NK-92 (cell line): Measurements from ENCODE around the gene MAX.
"Not testable (repeated sequence)": the region's sequence is repeated elsewhere in the genome, so short reads cannot be mapped to it uniquely, and the experiment has no call there.

Experiments used
- DNase-seq: peaks from one replicate; lab custom pipeline; 2025; ENCODE audit not compliant: unreplicated experiment; lab: John Stamatoyannopoulos, UW

The MAX gene

DNA sequence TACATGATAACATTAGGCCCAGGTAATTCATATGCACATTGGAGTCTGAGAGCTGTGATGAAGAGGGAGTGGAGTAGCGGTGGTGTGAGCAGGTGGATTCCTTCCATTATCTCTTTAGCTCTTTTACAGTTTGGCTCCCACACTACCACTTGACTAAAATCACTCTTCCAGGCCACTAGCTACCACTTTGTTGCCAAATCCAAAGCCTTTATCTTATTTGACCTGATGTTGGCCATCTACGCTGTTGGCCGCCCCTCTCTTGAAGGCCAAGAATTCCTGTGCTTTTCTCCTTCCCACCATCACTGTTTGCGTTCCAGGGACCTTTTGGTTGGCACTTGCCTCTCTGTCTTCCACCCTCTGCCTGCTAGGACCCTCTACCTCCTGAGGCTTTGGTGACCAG lies 4.0 kb upstream of the MAX start:
- DNase-seq: no peak

DNA sequence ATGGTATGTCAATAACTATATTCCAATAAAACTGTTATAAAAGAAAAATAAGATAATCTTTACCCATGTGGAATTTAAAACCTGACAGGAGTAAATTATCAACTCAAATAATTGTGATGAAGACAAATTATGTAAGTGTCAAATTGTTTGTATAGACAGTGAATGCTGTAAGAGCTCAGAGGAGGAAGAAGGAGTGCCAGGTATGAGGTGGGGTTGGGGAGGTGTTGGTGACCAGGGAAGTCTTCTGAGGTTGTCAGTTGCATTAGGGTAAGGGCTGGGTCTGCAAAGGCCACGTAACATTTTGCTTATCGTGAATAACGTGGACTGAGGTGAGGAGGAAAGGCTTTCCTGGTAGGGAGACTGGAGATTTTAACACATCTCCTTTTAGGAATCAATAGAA lies 2.5 kb upstream of the MAX start:
- DNase-seq: no peak

DNA sequence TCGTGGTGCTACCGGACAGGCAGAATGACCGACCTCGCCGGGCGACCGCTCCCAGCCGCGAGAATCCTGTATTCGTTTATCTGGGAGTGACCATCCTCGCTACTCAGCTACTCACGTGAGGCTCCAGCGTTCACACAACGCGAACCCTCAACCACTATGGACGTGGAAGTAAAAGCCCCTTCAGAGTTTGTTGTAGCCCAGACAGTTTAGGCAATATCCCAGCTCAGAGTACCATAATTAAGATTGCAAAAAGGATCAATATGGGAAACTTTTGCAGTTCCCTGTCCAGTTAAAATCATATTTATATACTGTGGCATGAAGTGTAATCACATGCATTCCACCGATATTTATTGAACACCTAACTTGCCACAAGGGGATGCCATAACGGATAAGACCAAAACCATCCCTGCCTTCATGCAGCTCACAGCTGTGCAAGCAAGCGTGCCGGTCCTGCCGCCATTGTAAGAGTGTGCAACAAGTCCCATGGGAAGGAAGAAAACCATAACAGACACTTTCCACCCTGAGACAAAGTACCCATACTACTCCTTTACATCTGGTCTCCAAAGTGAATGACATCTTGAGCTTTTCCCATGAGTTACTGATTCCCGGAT lies 938 bp upstream of the MAX start:
- no peak for DNase-seq

DNA sequence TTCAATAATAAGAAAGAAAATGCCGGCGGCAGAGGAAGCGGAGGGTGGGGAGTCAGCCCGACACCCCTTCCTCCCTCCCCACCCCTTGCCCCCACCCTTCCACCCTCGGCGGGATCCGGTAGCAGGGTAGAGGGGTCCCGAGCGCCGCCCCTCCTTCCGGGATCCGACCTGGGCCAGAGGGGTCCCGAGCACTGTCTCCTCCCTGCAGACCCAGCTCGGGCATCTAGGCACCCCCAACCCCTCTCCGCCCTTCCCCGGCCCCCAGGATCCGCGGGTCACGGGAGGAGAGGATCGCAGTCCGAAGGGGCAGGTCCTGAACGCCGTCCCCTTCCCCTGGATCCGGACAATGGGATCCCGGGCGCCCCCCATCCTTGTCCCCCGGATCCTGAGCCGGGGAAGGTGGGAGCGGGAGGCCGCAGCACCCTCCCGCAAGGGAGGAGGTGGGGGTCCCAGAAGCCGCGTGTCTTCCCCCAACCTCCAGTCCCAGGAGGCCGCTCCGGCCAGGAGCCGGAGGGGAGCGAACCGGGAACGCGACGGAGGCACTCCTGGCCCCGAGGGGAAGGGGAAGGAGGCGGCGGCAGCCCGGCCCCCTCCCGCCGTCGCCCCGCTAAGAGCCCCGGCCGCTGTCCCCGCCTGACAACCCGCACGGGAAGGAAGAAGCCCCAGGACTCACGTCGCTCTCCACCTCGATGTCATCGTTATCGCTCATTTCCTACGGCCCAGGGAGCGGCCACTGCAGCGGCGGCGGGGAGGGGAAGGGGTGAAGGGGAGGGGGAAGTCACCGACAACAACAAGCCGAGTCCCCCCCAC lies 481 bp downstream of the MAX start:
- DNase-seq: no peak

DNA sequence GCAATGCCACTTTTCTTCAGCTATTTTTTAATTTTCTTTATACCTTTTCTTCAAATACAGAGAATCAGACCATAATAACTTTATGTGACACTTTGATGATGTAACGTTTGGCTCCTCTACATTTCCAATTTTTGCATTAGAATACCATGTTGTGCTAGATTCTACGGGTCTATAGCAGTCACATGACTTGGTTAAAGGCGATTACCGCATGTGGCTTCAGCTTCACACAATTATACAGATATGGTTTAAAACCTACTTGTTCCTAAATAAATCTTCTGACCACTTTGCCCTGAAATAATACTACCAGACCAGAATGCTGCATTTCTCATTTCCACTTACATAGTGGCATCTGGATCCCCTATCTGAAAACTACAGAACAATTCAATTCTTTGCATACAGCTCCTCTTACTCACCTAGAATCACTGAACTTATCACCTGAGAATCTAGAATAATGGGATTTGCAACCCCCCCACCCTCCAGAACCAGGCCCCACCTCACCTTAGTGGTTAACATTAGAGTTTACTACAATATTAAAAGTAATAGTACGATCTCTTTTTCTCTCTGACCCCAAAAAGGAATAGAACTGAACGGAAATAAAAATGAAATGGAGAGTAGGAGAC lies 1.3 kb downstream of the MAX start:
- no peak for DNase-seq

DNA sequence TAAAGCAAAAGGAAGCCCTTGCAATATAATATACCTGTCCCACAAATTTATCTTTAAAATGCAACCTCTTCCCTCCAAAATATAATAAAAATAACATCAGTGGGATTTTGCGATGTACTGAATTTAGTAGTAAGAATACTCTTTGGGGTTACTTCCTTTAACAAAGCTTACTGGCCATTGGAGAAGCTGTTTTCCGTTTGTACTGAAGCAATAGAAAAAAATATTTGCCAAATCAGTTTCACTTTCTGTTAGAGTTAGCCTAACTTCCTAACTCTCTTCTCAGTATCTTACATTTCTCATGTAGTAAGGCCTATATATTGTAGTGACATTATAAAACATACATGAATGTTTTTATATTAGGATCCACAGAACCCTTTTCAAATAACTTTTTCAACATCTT lies 3.7 kb downstream of the MAX start:
- DNase-seq: no peak

DNA sequence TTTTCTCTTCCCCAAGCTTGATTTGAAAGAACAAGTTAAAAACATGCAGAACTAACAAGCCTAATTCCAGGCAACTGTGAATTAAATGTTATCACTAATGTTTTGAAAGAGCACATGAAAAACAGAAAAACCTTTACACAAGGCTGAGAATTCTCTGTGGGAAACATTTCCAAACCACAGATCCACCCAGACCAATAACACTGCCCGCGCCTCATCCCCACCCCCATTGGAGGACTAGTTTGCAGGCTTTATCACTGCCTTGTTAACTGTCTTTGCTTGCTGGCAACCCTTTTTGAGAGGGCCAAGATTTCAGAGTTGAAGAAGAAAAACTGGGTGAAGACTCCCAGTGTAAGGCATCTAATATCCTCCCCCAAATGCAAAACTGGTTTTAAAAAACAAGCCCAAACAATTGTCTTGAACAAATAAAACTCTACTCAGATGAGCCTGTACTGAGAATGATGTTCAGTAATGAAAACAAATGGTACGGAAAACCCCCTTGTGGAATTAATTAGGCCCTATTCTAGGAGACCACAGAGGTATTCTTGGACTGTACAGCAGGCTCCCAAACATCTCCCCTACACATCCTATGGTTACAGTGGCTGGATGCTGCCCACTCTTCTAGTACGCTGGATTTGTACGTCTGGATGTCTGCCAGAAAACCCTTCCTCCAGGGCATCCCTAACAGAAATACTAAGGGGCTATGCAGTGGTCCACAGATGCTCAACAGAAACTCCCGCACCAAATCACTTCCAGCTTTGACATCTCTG lies 5.8 kb downstream of the MAX start:
- no peak for DNase-seq

DNA sequence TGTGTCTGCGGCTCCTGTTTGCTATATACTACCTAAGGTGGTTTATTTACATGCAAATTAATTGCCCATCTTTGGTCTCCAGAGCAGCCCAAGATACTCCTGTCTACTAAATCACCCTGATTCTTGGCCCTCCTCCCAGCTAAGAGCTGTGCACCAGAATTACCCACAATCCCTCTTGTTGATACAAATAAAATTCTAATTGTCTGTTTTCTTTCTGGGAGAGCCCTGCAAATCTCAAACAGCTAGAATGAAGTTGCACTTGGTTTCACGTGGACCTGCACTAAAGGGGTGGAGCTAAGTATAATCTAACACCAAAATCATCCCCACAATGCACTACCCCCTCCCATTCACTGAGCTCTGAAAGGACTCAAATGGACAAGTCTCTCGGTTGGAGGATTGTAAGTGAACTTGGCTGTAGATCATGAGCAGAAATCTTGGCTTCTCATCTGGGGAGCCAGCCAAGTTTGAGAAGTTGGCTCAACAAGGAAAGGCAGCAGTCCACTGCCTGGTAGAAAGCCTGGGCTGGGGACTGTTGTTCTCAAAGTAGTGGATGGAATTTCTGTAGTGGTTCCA lies 6.6 kb downstream of the MAX start:
- no peak for DNase-seq

DNA sequence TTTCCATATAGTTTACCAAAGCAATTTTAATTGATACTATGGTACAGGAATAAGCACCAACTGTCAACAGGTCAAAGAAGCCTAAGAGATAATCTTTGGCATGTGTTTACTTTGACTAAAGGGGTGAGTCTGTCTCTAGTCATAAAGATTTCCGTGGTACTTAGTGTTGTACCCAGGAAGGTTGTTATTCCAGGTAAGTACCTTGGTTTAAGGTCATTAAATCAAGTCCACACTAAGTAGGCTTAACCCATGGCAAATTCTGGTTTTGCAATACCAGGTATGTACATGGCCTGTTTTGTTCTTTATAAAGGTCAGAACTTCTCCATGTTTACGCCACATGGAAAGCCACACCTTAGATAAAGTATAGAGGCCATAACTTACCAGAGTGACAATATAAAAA lies 10.0 kb downstream of the MAX start:
- no peak for DNase-seq

DNA sequence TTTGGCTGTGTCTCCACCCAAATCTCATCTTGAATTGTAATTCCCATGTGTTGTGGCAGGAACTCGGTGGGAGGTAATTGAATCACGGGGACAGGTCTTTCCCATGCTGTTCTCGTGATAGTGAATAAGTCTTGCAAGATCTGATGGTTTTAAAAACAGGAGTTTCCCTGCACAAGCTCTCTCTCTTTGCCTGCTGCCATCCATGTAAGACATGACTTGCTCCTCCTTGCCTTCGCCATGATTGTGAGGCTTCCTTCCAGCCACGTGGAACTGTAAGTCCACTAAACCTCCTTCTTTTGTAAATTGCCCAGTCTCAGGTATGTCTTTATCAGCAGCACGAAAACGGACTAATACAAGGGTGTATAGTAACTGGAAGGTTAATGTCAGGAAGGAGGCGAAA lies 14.5 kb downstream of the MAX start:
- not testable (repeated sequence) for DNase-seq

DNA sequence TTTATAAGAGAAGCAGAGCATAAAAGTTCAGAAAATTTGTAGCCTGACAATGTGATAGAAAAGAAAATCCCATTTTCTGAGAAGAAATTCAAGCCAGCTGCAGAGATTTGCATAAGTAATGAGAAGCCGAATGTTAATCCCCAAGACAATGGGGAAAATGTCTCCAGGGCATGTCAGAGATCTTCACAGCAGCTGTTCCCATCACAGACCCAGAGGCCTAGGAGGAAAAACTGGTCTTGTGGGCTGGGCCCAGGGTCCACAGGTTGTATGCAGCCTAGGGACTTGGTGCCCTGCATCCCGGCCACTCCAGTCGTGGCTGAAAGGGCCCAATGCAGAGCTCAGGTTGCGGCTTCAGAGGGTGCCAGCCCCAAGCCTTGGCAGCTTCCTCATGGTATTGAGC lies 15.6 kb downstream of the MAX start:
- not testable (repeated sequence) for DNase-seq

DNA sequence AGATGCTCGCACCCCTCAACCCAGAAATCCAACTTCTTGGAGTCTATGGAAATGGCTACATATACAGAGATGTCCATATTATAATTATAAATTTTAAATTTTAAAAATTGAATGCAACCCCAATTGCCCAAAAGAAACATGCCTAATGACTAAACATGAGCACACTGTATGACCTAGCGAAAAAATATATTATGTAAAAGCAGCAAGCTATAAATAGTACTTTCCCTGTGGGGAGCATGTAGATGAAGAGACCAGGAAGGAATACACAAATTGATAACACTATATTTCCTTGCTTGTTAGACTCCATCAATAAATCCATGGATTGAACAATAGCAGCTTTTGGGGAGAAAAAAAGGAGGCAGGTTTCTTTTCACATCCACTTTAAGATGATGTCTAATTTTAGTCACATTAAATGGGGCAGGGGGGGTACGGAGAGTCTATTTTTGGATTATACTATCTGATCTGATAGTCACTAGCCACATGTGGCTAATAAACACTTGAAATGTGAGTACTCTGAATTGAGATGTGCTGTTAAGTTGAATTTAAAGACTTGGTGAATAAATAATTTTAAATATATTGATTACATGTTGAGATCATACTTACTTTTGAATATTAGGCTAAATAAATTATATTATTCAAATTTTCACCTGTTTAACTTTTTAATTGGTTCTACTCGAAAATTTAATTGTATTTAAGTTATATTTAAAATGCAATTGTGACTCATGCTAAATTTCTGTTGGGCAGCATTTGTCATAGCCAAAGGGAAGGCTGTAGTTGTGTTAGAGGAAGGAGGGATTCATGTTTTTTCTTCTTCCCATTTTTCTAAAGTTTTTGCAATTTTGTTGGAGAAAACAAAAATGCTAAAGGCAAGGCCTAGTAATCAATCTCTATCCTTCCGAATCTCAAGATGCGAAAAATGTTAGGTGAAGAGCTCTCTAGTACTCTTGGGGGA lies 17.5 kb downstream of the MAX start:
- DNase-seq: no peak

DNA sequence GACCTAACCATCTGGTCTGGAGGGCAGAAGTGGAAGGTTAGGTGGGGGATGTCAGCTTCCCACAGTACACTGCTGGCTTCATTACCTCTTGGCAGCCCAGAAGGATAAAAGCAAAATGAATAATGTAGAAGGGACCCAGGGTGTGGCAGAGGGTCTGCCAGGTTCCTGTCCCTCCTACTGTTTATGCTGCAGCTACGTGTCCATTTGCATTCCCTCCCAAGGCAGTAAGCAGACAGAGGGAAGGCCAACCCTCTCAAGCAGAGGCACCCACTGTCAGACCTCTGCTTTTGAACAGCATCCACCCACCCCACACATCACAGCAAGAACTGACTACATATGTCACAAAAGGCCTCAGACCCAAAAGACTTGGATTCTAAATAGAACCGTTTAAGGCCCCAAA lies 19.4 kb downstream of the MAX start:
- no peak for DNase-seq

DNA sequence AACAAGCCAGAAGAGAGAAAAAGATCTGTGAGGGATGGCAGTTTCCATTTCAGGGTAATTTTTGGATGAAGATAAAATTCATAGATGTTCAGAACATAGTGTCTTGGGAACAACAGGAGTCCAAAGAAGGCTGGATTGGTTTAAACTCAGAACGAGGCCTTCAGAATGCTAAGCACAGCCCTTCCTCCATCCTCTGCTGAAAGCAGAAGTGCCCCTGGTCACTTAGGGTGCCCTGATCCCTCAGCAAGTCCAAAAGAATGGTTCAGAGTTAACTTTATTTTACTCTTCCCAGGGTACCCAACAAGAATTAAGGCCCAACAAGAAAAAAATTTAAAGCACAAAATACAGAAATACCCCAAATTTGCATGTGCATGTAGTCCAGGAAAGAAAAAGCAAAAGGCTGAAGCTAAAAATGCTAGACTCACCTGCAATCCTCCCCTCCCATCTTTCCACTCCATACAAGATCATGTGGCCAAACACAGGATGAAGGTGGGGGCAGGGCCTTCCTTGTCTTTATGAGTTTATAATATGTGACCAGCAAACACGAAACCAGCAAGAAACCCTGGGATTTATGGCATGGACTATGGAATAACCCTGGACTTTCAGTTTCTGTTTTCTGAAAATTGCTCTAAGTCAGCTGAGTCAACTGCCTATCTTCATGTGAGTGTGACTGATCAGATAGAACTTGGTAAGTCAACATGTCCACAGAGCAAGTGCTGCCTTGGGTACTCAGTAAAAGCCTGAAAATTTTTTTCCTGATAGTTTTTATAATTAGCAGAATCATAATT lies 21.2 kb downstream of the MAX start:
- no peak for DNase-seq

DNA sequence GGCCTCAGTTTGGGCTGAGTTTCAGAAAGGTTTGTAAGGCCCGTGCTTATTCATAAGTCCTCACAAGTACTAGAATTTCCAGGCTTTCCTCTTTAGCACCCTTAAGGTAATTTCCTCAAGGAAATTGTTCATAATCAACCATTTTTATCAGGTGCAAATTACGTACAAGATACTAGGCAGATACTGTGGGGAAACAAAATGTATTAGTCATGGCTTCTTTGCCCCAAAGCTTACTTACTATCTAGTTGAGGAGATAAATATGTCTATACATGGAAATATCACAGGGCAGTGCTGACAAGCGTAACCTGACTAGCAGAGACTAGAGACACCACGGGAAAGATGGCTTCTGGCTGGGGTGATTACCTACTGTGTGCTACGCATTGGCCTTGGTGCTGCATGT lies 22.5 kb downstream of the MAX start:
- no peak for DNase-seq

DNA sequence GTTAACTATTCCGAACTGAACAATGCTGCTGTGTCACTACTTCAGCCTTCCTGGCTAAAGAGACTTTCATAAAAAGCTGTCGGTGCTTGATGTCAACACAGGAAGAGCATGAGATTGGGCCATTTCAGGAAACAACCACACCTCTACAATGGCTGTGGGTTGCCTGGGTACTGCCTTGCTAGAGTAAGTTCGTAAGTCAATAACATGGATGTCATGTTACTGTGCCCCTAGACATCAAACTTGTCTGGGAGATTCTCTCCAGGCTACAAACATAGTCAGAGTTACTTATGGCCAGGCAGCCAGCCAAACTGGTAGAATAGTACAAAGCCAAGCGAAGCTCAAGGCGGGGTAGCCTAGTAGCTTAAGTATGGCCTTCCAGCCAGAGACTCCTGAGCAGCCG lies 23.1 kb downstream of the MAX start:
- no peak for DNase-seq

DNA sequence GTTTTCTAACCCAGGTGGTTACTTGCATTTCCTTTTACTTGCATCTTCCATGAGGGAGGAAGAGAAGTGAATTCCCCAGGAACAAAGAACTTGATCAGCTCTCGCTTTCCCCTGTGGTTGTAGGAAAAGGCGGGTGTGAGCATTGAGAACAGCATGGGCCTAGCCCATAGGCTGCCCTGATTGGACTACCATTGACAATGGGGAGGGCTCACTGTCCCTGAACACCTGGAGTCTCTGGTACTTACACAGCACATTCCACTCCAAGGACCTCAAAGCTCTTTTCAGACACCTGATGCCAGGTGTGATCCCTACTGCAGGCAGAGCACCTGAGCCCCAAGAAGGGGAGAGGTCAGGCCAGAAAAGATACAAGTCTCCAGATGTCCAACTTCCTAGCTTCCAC lies 25.0 kb downstream of the MAX start:
- no peak for DNase-seq

DNA sequence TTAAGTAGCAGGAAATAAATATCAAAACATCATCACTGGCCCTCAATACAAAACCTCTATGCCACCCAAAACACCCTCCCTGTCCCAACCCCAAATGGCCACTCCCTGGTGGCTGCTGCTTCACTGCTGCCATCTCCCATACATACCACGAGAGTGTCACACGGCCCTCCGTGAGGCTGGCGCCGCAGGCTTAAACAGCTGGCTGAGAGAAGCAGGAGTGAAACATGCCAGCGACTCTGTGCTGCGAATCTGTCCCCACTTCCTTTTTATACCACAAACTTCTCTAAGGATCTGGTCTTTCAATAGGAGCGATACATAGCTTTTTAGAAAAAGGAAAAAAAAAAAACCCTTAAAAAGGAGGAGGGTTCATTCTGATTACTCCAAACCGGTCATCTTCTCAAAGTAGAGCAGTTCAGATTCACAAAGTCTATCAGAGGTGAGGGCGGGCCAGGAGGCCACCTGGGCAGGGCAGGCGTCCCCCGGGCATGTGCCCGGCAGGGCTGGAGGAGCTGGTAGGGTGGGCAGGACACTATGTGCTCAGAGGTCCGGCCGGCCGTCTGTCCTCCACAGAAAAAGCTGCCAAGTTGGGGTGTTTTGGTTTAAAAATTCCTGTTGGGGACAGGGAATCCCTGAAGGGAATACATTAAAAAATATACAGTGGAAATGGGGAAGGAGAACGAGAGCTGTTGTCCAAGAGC lies 26.5 kb downstream of the MAX start:
- no peak for DNase-seq
